Myocyte (in vitro differentiated cells): ENCODE measurements around the gene LEO1. TPM values are rescaled to one million over a fixed set of nuclear protein-coding genes. Genes with fewer than 3 reads are reported as not detected.

Experiments used
- DNase-seq: peaks from one replicate; pipeline ENCODE4 v3.0.0-alpha.2; 2012; ENCODE audit warnings: low read depth
- total RNA-seq: library from RNA; depleted of rRNA; stranded (reverse); fragments of >200 nt; gene quantifications from 2 replicates; pipeline ENCODE4 v1.2.3, GENCODE V29; 2014

LEO1 gene
- total RNA-seq, 1 donor from 2014 or later, result 35.0 TPM

DNA sequence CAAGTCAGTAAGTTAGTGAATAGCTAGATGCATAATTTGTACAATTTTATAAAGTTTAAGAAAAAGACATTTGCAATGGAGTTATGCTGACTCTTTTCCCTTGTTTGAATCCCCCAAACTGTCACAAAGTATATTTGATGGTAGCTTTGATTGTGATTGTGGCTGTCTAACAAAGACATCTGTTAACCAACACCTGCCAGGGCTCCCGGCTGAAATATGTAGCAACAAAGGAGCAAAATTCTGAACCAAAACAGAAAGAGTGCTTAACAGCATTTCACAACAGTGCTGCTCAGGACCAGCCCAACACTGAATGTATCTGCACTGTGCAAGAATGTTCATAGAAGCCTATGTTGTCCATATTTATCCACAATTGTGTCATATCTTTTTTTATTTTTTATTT is 39.4 kb downstream of the LEO1 start:
- DNase-seq, result no peak

DNA sequence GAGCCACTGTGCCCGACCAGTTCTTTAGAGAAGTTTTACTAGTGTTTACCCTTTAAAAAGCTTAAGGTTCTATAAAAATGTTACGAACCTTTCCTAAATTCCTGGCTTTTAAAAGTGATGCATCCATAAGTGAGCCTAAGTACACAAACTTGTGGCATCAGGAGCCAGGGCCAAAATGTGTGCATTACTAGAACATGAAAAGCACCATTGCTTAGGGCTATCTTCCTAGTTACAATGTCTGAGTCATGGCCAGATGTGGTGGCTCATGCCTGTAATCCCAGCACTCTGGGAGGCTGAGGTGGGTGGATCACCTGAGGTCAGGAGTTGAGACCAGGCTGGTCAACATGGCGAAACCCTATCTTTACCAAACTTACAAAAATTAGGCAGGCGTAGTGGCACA is 39.9 kb downstream of the LEO1 start:
- no peak for DNase-seq

DNA sequence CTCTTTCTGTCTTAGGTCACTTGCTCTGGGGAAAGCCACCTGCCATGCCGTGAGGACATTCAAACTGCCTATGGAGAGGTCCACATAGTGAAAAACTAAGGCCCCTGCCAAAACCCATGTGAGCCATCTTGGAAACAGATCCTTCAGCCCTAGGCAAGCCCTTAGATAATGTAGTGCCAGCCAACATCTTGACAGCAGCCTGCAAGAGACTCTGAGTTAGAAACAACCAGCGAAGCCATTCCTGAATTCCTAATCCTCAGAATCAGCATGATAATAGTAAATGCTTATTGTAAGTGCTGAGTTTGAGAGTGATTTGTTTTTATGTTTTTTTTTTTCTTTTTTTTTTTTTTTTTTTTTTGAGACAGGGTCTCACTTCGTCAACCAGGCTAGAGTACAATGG is 40.6 kb downstream of the LEO1 start:
- no peak for DNase-seq

DNA sequence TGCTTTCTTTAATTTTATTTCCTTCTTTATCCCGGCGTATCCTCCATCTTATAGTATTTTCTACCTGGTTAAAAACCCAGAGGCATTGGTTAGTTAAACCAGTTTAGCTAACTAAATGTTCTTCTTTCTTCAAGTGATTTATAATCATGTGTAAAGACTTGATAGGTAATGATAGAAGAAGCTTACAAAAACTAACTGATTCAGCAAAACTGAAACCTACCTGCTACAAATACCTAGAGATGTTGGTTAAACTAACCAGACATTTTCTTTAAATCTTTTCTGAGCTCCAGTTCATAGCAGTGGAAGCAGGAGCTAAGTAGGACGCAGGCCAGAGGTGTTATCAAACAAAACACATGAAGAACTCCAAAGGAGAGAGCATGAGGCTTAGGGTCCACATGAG is 44.8 kb downstream of the LEO1 start:
- DNase-seq, result no peak

- peak; percentile 57 for DNase-seq
These were observed 47.2 kb downstream of the LEO1 start for GRCh38 chr15:51924156-51925068.

- peak; percentile 23 for DNase-seq
These were observed 54.1 kb downstream of the LEO1 start for GRCh38 chr15:51917493-51917892.

DNA sequence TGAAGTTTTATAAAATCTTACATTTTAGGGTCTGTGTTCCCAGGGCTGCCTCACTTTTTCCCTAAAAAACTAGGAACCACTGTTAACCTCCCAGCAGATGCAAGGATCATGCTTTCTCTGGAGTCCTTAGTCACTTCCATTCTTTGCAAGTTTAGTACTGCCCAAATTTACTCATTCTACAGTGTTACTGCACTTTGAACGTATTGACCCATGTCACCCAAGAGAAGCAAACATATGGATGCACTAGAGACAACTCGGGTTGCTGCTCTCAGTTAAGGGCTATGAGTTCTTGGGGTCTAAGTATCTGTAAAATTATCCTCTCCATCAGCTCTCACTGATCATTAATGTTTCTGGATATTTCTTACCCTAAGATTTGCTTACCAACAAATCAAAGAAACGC is 59.0 kb downstream of the LEO1 start:
- no peak for DNase-seq

- DNase-seq, result no peak
These were observed 62.0 kb downstream of the LEO1 start for GRCh38 chr15:51909584-51909983.

- no peak for DNase-seq
These were observed 63.3 kb downstream of the LEO1 start for GRCh38 chr15:51908316-51908715.

- DNase-seq, result peak; percentile 72
These were observed 64.3 kb downstream of the LEO1 start for GRCh38 chr15:51907136-51907862.

DNA sequence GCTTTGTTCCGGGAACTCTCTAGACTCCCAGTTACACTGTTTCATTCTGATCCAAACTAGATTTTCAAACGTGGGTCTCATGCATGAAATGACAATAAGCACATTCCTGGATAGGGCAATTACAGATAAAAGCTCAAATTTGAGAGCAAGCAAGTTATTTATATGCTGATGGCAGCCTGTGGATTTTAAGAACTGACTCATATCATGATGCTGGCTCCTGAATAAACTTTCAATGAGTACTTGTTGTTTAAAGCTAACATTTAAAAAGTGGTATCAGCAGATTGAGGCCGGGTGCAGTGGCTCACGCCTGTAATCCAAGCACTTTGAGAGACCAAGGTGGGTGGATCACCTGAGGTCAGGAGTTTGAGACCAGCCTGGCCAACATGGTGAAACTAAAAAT is 66.6 kb downstream of the LEO1 start:
- no peak for DNase-seq

DNA sequence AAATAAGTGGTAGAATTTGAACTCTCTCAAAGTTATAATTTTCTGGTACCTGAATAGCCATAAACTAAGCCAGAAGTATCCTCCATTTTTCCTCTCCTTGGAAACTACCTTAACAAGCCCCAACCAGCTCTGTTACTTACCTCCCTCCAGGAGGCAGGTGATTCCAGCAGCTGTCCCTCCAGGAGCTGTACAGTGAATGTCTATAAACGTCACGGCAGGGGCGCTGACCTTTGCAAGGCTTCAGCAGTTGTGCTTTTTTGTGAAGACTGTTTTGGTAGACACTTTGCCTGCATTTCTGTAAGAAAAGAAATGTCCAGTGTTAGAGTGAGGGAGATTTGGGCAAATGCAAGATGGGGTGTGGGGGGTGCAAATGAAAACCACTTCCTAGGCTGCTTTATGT is 67.2 kb downstream of the LEO1 start:
- no peak for DNase-seq

DNA sequence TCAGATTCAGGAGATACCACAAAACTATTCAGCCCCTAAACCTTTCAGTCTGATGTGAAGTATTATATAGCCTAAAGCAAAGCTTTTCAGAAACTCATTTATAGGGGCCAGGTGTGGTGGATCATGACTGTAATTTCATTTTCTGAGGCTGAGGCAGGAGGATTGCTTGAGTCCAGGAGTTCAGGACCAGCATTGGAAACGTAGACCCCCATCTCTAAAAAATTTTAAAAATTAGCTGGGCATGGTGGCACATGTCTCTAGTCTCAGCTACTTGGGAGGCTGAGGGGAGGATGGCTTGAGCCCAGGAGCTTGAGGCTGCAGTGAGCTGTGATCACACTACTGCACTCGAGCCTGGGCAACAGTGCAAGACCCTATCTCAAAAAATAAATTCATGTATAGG is 82.1 kb downstream of the LEO1 start:
- no peak for DNase-seq

- no peak for DNase-seq
These were observed 82.9 kb downstream of the LEO1 start for GRCh38 chr15:51888593-51889195.

Other genes with a start within 250 kb of the LEO1 start
- gene LYSMD2, start 234.1 kb downstream of the LEO1 start, total RNA-seq, result 4.6 and 6.2 TPM in 2 replicates
- gene TMOD2, start 220.2 kb downstream of the LEO1 start, total RNA-seq, result 2.4 and 2.5 TPM in 2 replicates
- gene TMOD3, start 142.1 kb downstream of the LEO1 start, total RNA-seq, result 13.1 and 16.1 TPM in 2 replicates
- 84.6 and 119 TPM in 2 replicates for gene MAPK6, start 47.4 kb upstream of the LEO1 start, total RNA-seq
- gene BCL2L10, start 141.0 kb upstream of the LEO1 start, total RNA-seq, result not detected in 2 replicates
- 14.2 and 21.6 TPM in 2 replicates for gene GNB5, start 219.6 kb upstream of the LEO1 start, total RNA-seq